BJ (cell line): ENCODE measurements around the gene ARPP21. TPM values are rescaled to one million over a fixed set of nuclear protein-coding genes. Genes with fewer than 3 reads are reported as not detected.
"Not testable (repeated sequence)": the region's sequence is repeated elsewhere in the genome, so short reads cannot be mapped to it uniquely, and the experiment has no call there.

Experiments
- CTCF ChIA-PET: fragments of 350-600 bp; formaldehyde crosslinking; extraction: SDS; loops from one replicate; lab custom pipeline; 2021; ENCODE audit warnings: antibody characterized with exemption, inconsistent platforms; lab: Yijun Ruan, JAX
- POLR2A ChIA-PET: fragments of 300-600 bp; sonication (Branson Sonifier 250); formaldehyde crosslinking; extraction: SDS; loops from one replicate; lab custom pipeline; 2021; ENCODE audit warnings: antibody characterized with exemption; lab: Charles Lee
- DNase-seq: peaks from one replicate; pipeline ENCODE4 v3.0.0-alpha.2; 2011; ENCODE audit warnings: low read depth
- H3K27me3 ChIP-seq: 2 replicates; pipeline ENCODE4 v1.6.0; 2011; ENCODE audit warnings: low read length; ENCODE audit not compliant: control insufficient read depth, insufficient read depth
- H3K36me3 ChIP-seq: 2 replicates; pipeline ENCODE4 v1.5.1; 2011; ENCODE audit warnings: low read length; ENCODE audit not compliant: control insufficient read depth, insufficient read depth
- H3K4me3 ChIP-seq: 2 replicates; pipeline ENCODE4 v1.5.1; 2011; ENCODE audit warnings: low read depth, mild to moderate bottlenecking, control low read depth, low read length
- polyA plus RNA-seq: library from polyadenylated mRNA; depleted of rRNA; stranded (reverse); fragments of >200 nt; gene quantifications from 2 replicates; pipeline ENCODE4 v1.2.3, GENCODE V29; 2011
- TF ChIP-seq, protein P1 (sequence below): IDR thresholded peaks from 2 replicates; pipeline ENCODE4 v1.5.1; 2011; ENCODE audit warnings: low read depth, mild to moderate bottlenecking, control low read depth, inconsistent platforms, low read length, moderate library complexity; ENCODE audit not compliant: insufficient read depth

The ARPP21 gene
- polyA plus RNA-seq, 1 experiment, result not detected

DNA sequence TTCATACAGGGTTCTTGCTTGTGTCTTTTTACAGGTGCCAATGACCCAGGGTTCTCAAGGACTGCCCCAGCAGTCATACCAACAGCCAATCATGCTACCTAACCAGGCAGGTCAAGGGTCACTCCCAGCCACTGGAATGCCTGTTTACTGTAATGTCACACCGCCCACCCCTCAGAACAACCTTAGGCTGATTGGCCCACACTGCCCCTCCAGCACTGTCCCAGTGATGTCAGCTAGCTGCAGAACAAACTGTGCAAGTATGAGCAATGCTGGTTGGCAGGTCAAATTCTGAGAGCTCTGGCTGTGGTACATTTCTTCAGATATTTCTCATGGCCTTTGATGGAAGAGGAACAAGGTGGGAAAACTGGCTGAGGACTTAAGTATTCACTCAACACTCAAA lies 154.3 kb downstream of the ARPP21 start:
- DNase-seq, result no peak
- ChIA-PET CTCF (no interaction called here), POLR2A (no interaction called here)
- TF ChIP-seq, protein P1, sequence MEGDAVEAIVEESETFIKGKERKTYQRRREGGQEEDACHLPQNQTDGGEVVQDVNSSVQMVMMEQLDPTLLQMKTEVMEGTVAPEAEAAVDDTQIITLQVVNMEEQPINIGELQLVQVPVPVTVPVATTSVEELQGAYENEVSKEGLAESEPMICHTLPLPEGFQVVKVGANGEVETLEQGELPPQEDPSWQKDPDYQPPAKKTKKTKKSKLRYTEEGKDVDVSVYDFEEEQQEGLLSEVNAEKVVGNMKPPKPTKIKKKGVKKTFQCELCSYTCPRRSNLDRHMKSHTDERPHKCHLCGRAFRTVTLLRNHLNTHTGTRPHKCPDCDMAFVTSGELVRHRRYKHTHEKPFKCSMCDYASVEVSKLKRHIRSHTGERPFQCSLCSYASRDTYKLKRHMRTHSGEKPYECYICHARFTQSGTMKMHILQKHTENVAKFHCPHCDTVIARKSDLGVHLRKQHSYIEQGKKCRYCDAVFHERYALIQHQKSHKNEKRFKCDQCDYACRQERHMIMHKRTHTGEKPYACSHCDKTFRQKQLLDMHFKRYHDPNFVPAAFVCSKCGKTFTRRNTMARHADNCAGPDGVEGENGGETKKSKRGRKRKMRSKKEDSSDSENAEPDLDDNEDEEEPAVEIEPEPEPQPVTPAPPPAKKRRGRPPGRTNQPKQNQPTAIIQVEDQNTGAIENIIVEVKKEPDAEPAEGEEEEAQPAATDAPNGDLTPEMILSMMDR, result no peak
- Histone ChIP-seq H3K36me3 (no peaks in the 10 kb centered on the region), H3K27me3 (no peaks in the 10 kb centered on the region), H3K4me3 (no peak overlapping the region)

GRCh38 chr3:35800960-35801459 lies 161.7 kb downstream of the ARPP21 start:
- DNase-seq, result no peak
- TF ChIP-seq, protein P1, result no peak
- no peaks in the 10 kb centered on the region for H3K36me3 ChIP-seq
- CTCF ChIA-PET, result interaction anchor here (0.6 kb wide), 1 partner anchor 610 kb away, joined by 3 read pairs; no protein-coding TSS in a partner anchor
- no peaks in the 10 kb centered on the region for H3K27me3 ChIP-seq
- POLR2A ChIA-PET, result no interaction called here
- H3K4me3 ChIP-seq, result no peak overlapping the region

DNA sequence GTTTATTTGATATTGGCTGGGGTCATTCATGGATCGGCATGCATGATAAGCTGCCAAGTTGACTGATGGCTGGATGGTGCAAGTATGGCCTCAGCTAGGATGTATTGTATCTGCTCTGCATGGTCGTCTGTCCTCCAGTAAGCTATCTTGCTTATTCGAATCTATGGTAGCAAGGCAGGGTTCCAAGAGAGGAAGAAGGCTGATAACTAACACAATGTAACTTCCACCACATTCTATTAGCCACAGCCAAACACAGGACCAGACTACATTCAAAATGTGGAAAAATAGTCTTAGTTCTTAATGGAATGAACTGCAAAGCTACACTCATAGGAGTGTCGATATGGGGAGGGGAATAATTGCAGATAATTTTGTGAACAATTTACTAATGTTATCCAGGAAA lies 175.2 kb downstream of the ARPP21 start:
- TF ChIP-seq, protein P1, result no peak
- ChIA-PET CTCF (no interaction called here), POLR2A (no interaction called here)
- DNase-seq, result no peak
- Histone ChIP-seq H3K4me3 (no peak overlapping the region), H3K36me3 (no peaks in the 10 kb centered on the region), H3K27me3 (no peaks in the 10 kb centered on the region)

DNA sequence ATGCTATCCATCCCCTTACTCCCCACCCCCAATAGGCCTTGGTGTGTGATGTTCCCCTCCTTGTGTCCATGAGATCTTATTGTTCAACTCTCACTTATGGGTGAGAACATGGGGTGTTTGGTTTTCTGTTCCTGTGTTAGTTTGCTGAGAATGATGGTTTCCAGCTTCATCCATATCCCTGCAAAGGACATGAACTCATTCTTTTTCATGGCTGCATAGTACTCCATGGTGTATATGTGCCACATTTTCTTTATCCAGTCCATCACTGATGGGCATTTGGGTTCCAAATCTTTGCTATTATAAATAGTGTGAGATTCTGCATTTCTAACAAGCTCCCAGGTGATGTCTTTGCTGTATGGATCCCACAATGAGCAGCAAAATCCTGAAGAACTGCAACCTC lies 176.5 kb downstream of the ARPP21 start:
- H3K36me3 ChIP-seq, H3K4me3 ChIP-seq, DNase-seq, CTCF ChIA-PET, POLR2A ChIA-PET, H3K27me3 ChIP-seq: not testable (repeated sequence)

DNA sequence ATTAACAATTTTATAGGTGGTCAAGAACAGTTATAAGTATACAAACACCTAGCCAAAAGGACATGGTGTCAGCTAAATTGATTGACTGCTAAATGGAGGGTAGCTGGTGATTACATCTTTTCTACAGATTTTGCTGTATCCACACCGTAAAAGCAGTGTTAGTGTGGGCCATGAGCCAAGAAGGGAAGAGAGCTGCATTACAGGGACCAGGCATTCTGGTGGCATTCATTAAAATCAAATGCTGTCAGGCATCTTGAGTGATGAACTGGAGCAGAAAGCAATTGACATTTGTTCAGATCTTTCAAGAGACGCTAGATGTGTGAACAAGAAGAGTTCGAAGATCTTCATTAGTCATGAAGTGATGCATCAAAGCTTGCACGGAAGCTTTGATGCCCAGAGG lies 177.9 kb downstream of the ARPP21 start:
- no peaks in the 10 kb centered on the region for H3K27me3 ChIP-seq
- CTCF ChIA-PET, result no interaction called here

More for the DNA sequence above, 177.9 kb downstream of the ARPP21 start:
- H3K4me3 ChIP-seq, result no peak overlapping the region
- H3K36me3 ChIP-seq, result no peaks in the 10 kb centered on the region
- TF ChIP-seq, protein P1, result no peak
- no peak for DNase-seq
- POLR2A ChIA-PET, result no interaction called here
